Small intestine (tissue), 7 donors: ENCODE results near the gene VKORC1L1. TPM values are rescaled to one million over a fixed set of nuclear protein-coding genes. Genes with fewer than 3 reads are reported as not detected.

Experiments
- DNase-seq, 2 donors: peaks; one replicate each; pipeline versions ENCODE4 v3.0.0 to v3.0.0-alpha.2; 2013
- FAIRE-seq: peaks from 2 replicates; lab custom pipeline; 2012; peaks lifted over from hg19 to GRCh38; lab: Jason Lieb, UNC
- H3K27ac ChIP-seq, 3 donors: one replicate each; pipeline ENCODE4 v1.5.1; 2013; ENCODE audit warnings: low read length in 2 of 3, mild to moderate bottlenecking in 2 of 3, control low read depth in 1 of 3, inconsistent platforms in 1 of 3, low read depth in 1 of 3, moderate library complexity in 1 of 3
- H3K27me3 ChIP-seq, 3 donors: one replicate each; pipeline ENCODE4 v1.6.1; 2013; ENCODE audit warnings: low read length in 3 of 3, inconsistent platforms in 1 of 3; ENCODE audit not compliant: control insufficient read depth in 3 of 3, insufficient read depth in 3 of 3
- H3K36me3 ChIP-seq, 3 donors: one replicate each; pipeline ENCODE4 v1.6.1; 2013; ENCODE audit warnings: low read length in 3 of 3, inconsistent platforms in 1 of 3, low read depth in 1 of 3, mild to moderate bottlenecking in 1 of 3, moderate library complexity in 1 of 3; ENCODE audit not compliant: control insufficient read depth in 3 of 3, insufficient read depth in 2 of 3
- H3K4me1 ChIP-seq, 3 donors: one replicate each; pipeline ENCODE4 v1.6.1; 2013; ENCODE audit warnings: low read length in 2 of 3, inconsistent platforms in 1 of 3, low read depth in 1 of 3, mild to moderate bottlenecking in 1 of 3, moderate library complexity in 1 of 3; ENCODE audit not compliant: control insufficient read depth in 3 of 3, insufficient read depth in 2 of 3
- H3K4me3 ChIP-seq, 3 donors: one replicate each; pipeline ENCODE4 v1.5.1; 2013; ENCODE audit warnings: low read length in 3 of 3, control low read depth in 1 of 3, inconsistent platforms in 1 of 3, low read depth in 1 of 3, mild to moderate bottlenecking in 1 of 3, moderate library complexity in 1 of 3
- H3K9me3 ChIP-seq, 2 donors: one replicate each; pipeline ENCODE4 v1.6.1; 2013; ENCODE audit warnings: low read depth in 1 of 2, low read length in 1 of 2; ENCODE audit not compliant: control insufficient read depth in 2 of 2, insufficient read depth in 1 of 2
- WGBS, 3 donors: extraction: QIAGEN DNeasy Blood & Tissue Kit; methylation state at CpG; one replicate each; pipeline ENCODE4 v1.1.7; 2013; 5-methylcytosine and 5-hydroxymethylcytosine counted together
- polyA plus RNA-seq, 4 donors: library from polyadenylated mRNA; stranded (reverse) in 3 of 4; unstranded in 1 of 4; fragments of 200-250 nt in 3 of 4; fragments of 120-200 nt in 1 of 4; gene quantifications; one replicate each; pipeline versions ENCODE4 v1.2.1 to v1.2.3, GENCODE V29; 2013
- donor health status: healthy with polysubstance abuse.
- donor health status: control.
- donor health status: control.
- donor health status: Bipolar disorder and iron deficiency.
- donor health status: healthy.

VKORC1L1 gene
- polyA plus RNA-seq, 4 donors, result 6.0 to 25.6 (median 10.2) TPM

GRCh38 chr7:65910237-65910636 lies 37.4 kb downstream of the VKORC1L1 start:
- no peak overlapping the region for H3K27ac ChIP-seq
- H3K9me3 ChIP-seq, result peaks cover 0 to 3% of the 10 kb centered on the region in 2 donors
- peaks cover 0 to 11% (median 0%) of the 10 kb centered on the region in 3 donors for H3K4me1 ChIP-seq
- H3K36me3 ChIP-seq, result peaks cover 0 to 3% (median 0%) of the 10 kb centered on the region in 3 donors
- 35 to 71% (median 53%) methylated on average over 2 of the region's 2 CpGs for WGBS, 3 donors
- DNase-seq (no peak), FAIRE-seq (no peak)
- no peak overlapping the region for H3K4me3 ChIP-seq
- no peaks in the 10 kb centered on the region for H3K27me3 ChIP-seq

- DNase-seq (no peak), FAIRE-seq (no peak)
- Histone ChIP-seq H3K27ac (no peak overlapping the region), H3K4me3 (no peak overlapping the region), H3K27me3 (no peaks in the 10 kb centered on the region), H3K9me3 (peaks cover 0 to 3% of the 10 kb centered on the region in 2 donors), H3K4me1 (peaks cover 0 to 7% (median 0%) of the 10 kb centered on the region in 3 donors), H3K36me3 (peaks cover 0 to 5% (median 0%) of the 10 kb centered on the region in 3 donors)
- WGBS, 3 donors, result 88 to 96% (median 95%) methylated on average over 7 of the region's 7 CpGs
These were observed 39.4 kb downstream of the VKORC1L1 start for GRCh38 chr7:65912237-65912636.

- H3K9me3 ChIP-seq, result peaks cover 0 to 3% of the 10 kb centered on the region in 2 donors
- H3K27me3 ChIP-seq, result no peaks in the 10 kb centered on the region
- FAIRE-seq (no peak), DNase-seq (no peak)
- peaks cover 0 to 11% (median 0%) of the 10 kb centered on the region in 3 donors for H3K36me3 ChIP-seq
- 90 to 99% (median 93%) methylated on average over 8 of the region's 8 CpGs for WGBS, 3 donors
- no peak overlapping the region for H3K27ac ChIP-seq
- H3K4me1 ChIP-seq, result no peaks in the 10 kb centered on the region
- no peak overlapping the region for H3K4me3 ChIP-seq
These were observed 43.2 kb downstream of the VKORC1L1 start for GRCh38 chr7:65915921-65916657.

GRCh38 chr7:65923316-65923715 lies 50.4 kb downstream of the VKORC1L1 start:
- Histone ChIP-seq H3K9me3 (no peaks in the 10 kb centered on the region), H3K36me3 (peaks cover 0 to 13% (median 0%) of the 10 kb centered on the region in 3 donors), H3K27ac (no peak overlapping the region), H3K4me1 (peaks cover 0 to 13% (median 0%) of the 10 kb centered on the region in 3 donors), H3K27me3 (no peaks in the 10 kb centered on the region), H3K4me3 (no peak overlapping the region)
- FAIRE-seq (no peak), DNase-seq (peak; percentile 12 to 18)
- 38 to 74% (median 48%) methylated on average over 4 of the region's 4 CpGs for WGBS, 3 donors

GRCh38 chr7:65924193-65924592 lies 51.3 kb downstream of the VKORC1L1 start:
- FAIRE-seq, result no peak

GRCh38 chr7:65925040-65925439 lies 52.2 kb downstream of the VKORC1L1 start:
- Histone ChIP-seq H3K27ac (no peak overlapping the region), H3K27me3 (no peaks in the 10 kb centered on the region), H3K4me3 (no peak overlapping the region), H3K4me1 (peaks cover 0 to 18% (median 0%) of the 10 kb centered on the region in 3 donors), H3K9me3 (no peaks in the 10 kb centered on the region), H3K36me3 (peaks cover 0 to 6% (median 0%) of the 10 kb centered on the region in 3 donors)
- WGBS, 3 donors, result 74 to 75% (median 74%) methylated on average over 3 of the region's 3 CpGs
- FAIRE-seq (no peak), DNase-seq (no peak)

More at GRCh38 chr7:65924193-65924592, 51.3 kb downstream of the VKORC1L1 start:
- Histone ChIP-seq H3K4me1 (peaks cover 0 to 18% (median 0%) of the 10 kb centered on the region in 3 donors), H3K9me3 (no peaks in the 10 kb centered on the region), H3K36me3 (peaks cover 0 to 13% (median 0%) of the 10 kb centered on the region in 3 donors), H3K27ac (no peak overlapping the region), H3K27me3 (no peaks in the 10 kb centered on the region), H3K4me3 (no peak overlapping the region)
- DNase-seq, result no peak
- WGBS, 3 donors, result 78 to 96% (median 78%) methylated on average over 4 of the region's 4 CpGs

GRCh38 chr7:65926588-65926987 lies 53.7 kb downstream of the VKORC1L1 start:
- Histone ChIP-seq H3K4me1 (peaks cover 0 to 18% (median 0%) of the 10 kb centered on the region in 3 donors), H3K9me3 (no peaks in the 10 kb centered on the region), H3K27ac (no peak overlapping the region), H3K36me3 (peaks cover 0 to 4% (median 0%) of the 10 kb centered on the region in 3 donors), H3K4me3 (no peak overlapping the region), H3K27me3 (no peaks in the 10 kb centered on the region)
- DNase-seq, result no peak
- no peak for FAIRE-seq

- 17 to 61% (median 33%) methylated on average over 6 of the region's 6 CpGs for WGBS, 3 donors
- peak overlapping the region in 1 of 3 donors; percentile 70 for H3K27ac ChIP-seq
- H3K9me3 ChIP-seq, result no peaks in the 10 kb centered on the region
- peaks cover 0 to 18% (median 0%) of the 10 kb centered on the region in 3 donors for H3K4me1 ChIP-seq
- peaks cover 0 to 4% (median 0%) of the 10 kb centered on the region in 3 donors for H3K36me3 ChIP-seq
- H3K27me3 ChIP-seq, result no peaks in the 10 kb centered on the region
- DNase-seq, result peak; percentile 70 to 88
- FAIRE-seq, result no peak
- no peak overlapping the region for H3K4me3 ChIP-seq
These were observed 54.9 kb downstream of the VKORC1L1 start for GRCh38 chr7:65927489-65928448.
